Hindlimb muscle (tissue), 1 donor: Measurements from ENCODE around the gene DHFR2. TPM values are rescaled to one million over a fixed set of nuclear protein-coding genes. Genes with fewer than 3 reads are reported as not detected.

Experiments
- polyA plus RNA-seq: library from polyadenylated mRNA; unstranded; fragments of 120-200 nt; gene quantifications from one replicate; pipeline ENCODE4 v1.2.1, GENCODE V29; 2013; ENCODE audit not compliant: insufficient read length

DHFR2 gene
- polyA plus RNA-seq, 1 donor: 4.4 TPM

Other genes with a start within 250 kb of the DHFR2 start
- 28.1 TPM for gene PROS1, start 89.0 kb downstream of the DHFR2 start, polyA plus RNA-seq
- 6.2 TPM for gene ARL13B, start 82.8 kb downstream of the DHFR2 start, polyA plus RNA-seq
- gene STX19, start 34.3 kb downstream of the DHFR2 start, polyA plus RNA-seq: not detected
- 7.2 TPM for gene NSUN3, start 145 bp upstream of the DHFR2 start, polyA plus RNA-seq